Prostate gland (tissue), 2 donors: Measurements from ENCODE around the gene PEX14.

Source experiments
- POLR2A ChIP-seq: fragments of 450-650 bp; IDR thresholded peaks from one replicate; pipeline ENCODE4 v1.6.1; 2016; ENCODE audit warnings: antibody characterized with exemption, mild to moderate bottlenecking
- POLR2AphosphoS5 ChIP-seq: sonication (generic); formaldehyde crosslinking; IDR thresholded peaks from one replicate; pipeline ENCODE4 v1.6.1; 2017; ENCODE audit warnings: antibody characterized with exemption
- TF ChIP-seq, protein P1 (sequence below), 4 experiments: fragments of 200-600 bp in 2 of 4; fragments of 450-650 bp in 2 of 4; sonication (generic) in 2 of 4; IDR thresholded peaks; 1 replicate in 3 of 4; 2 replicates in 1 of 4; pipeline ENCODE4 v1.5.1; 2016 to 2019; ENCODE audit warnings: antibody characterized with exemption in 4 of 4, mild to moderate bottlenecking in 2 of 4, moderate library complexity in 2 of 4

DNA sequence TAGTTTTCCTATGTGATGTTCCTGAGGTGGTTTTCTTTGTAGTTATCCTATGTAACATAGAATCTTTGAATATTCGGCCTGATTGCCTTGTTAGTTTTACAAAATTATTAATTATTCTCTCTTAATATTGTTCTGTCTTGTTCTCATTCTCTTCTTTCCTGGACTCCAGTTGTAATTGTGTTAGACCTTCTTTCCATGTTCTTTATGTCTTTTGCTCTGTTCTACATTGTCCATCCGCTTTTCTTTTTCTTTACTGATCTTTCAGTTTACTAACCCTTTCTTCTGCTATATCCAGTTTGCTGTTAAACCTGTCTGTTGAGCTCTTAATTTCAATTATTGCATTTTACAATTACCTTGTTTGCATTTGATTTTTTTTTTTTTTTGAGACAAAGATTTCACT is 89.3 kb downstream of the PEX14 start:
- TF ChIP-seq, protein P1, sequence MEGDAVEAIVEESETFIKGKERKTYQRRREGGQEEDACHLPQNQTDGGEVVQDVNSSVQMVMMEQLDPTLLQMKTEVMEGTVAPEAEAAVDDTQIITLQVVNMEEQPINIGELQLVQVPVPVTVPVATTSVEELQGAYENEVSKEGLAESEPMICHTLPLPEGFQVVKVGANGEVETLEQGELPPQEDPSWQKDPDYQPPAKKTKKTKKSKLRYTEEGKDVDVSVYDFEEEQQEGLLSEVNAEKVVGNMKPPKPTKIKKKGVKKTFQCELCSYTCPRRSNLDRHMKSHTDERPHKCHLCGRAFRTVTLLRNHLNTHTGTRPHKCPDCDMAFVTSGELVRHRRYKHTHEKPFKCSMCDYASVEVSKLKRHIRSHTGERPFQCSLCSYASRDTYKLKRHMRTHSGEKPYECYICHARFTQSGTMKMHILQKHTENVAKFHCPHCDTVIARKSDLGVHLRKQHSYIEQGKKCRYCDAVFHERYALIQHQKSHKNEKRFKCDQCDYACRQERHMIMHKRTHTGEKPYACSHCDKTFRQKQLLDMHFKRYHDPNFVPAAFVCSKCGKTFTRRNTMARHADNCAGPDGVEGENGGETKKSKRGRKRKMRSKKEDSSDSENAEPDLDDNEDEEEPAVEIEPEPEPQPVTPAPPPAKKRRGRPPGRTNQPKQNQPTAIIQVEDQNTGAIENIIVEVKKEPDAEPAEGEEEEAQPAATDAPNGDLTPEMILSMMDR (IDR thresholded peaks at IDR 0.05), result no peak
- TF ChIP-seq POLR2A (no peak), POLR2AphosphoS5 (peak; percentile 16)
